CD4-positive, alpha-beta T cell treated with Interleukin-4 for 4 hours (primary cell): ENCODE results near the gene LEP.
A peak's percentile ranks its signal among the peaks of the same experiment; 100 is the strongest.
"Not testable (repeated sequence)": the region's sequence is repeated elsewhere in the genome, so short reads cannot be mapped to it uniquely, and the experiment has no call there.

Experiments used
- DNase-seq: peaks from one replicate; pipeline ENCODE4 v3.0.0-alpha.2; 2020

LEP gene

DNA sequence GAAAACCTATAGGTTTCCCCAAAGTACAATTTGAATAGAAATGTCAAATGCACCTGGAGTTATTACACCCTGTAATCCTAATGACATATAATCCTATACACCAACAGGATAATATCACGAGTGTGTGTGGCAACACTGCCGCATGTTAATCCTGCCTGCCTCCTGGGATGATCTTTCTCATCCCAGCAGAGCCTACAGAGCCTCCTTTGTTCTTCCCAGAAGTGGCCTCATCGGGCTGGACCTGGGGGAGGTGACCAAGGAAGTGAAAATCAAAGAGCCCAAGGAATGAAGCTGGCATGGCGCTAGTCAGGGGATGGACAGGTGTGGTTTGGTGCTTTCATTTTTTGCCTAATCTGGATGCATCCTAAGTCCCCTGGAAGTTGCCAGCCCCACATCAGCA, 29.5 kb upstream of the LEP start:
- no peak for DNase-seq

DNA sequence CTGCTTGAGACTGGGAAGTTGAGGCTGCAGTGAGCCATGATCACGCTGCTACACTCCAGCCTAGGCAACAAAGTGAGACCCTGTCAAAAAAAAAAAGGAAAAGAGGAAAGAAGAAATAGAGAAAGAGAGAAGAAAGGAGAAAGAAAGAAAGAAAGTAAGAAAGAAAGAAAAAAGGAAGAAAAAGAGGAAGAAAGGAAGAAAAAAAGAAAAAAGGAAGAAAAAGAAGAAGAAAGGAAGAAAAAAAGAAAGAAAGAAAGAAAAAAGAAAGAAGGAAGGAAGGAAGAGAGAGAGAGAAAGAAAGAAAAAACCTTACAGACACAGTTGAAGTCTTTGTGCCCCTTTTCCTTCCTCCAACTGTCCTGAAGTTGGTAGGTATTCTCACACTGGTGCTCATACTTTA, 26.6 kb upstream of the LEP start:
- no peak for DNase-seq

DNA sequence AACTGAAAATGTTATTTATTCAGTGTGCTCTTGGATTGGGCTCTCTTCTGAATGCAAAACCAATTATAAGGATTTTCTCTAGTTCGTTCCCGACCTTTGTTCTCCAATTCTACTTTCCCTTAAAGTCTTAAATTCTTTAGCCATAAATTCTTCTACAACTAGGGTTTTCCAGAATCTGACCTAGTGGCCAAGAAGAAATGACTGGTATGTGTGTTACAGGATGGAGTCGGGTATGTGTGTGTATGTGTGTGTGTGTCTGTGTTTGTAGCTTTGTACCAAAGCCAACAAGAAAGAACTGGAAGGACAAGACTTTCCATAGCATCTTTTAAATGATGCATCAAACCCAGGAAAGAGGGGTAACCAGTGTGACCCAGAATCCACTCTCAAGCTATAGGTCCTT, 25.8 kb upstream of the LEP start:
- no peak for DNase-seq

DNA sequence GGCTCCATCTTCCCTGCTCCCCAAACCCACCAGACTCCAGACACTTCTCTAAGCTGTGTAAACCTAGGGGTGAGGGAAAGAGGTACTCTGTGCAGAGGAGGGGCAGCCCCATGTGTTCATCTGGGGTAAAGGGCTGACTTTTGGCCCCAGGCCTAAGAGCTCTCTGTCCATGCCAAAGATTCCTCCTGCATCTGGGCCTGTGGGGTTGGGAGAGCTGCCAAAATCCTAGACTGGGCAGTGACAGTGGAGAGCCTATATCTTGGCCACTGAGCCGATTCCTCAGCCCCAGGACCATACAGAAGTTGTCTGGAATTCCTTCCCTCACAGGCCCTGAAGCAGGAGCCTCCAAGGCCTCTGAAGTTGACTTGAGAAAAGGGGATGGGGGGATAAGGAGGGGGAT, 25.3 kb upstream of the LEP start:
- no peak for DNase-seq

DNA sequence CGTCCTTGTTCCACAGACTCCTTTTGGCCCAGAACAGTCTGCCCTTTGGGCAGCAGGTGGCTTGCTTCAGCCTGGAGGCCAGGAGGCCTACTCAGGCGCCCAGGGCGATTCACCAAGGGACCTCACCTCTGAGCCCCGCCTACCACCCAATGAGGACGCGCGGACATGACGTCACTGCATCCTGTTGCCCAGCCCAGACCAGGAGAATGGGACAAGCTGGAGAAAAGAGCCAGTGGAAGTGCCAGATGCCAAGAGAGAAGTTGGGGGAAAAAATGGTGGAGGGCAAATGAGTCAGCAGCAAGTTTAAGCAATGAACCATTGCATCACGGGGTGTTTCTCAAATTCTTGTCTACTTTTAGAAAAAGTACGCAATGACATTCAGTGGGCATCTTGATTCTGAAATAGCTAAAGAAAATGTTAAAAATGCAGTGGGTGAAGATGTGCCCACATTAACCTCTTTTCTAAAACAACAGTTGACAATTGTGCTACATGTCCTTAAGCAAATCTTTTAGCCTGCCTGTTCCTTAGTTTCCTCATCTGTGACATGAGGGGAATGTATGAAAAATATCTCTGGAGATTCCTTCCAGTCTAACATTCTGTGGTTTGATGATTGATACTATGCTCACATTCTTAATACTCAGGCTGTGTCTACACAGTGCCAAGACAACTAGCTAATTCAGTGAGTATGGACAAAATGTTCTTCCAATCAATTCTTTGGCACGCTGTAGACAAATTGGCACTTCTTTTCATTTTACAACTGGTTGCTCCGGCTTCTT, 23.9 kb upstream of the LEP start:
- no peak for DNase-seq

DNA sequence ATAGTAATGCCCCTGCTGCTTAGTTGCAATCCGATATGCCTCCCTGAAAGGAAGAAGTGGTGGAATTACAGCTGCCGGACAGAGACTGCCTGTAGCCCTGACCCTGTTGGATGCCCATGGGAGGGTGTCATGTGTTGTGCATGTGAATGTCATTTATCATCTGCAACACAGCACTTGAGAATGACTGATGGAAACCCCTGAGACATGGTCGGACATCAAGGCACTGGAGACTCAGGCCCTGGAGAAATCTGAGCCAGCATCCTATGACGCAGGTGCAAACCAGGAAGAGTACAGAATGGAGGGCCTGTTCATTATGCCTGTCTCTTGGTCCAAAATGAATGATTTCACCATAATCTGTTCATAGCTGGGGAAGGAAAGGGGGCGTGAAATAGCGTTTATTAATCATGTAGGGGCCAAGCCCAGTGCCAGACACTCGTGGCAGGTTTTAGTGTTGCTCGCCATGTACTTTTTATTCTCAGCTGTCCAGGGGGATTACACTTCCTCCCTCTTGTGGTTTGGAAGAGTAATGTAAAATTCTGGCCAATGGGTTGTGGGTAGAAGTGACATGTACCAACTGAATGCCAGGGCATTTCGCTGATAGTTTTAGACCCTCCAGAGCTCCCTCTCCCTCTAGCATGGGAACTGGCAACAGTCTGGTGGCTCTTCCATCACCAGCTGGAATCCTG, 23.0 kb upstream of the LEP start:
- no peak for DNase-seq

DNA sequence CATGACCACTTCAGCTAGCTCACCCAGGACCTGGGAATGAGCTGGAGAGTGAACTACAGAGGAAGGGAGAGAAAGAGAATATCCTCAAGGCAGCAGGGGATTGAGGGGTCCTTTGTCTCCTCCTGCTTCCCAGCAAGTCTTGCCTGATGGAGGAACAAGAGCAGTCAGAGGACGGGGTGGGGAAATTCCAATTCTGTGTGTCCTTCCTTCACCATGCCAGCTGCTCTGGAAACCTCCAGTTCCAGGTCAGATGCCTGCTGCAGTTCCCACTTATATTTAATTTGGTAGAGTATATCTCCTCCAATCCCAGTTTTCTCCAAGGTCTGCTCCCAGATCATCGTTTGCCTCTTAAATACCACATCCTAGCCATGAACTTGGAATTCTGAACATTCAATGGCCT, 21.4 kb upstream of the LEP start:
- no peak for DNase-seq

DNA sequence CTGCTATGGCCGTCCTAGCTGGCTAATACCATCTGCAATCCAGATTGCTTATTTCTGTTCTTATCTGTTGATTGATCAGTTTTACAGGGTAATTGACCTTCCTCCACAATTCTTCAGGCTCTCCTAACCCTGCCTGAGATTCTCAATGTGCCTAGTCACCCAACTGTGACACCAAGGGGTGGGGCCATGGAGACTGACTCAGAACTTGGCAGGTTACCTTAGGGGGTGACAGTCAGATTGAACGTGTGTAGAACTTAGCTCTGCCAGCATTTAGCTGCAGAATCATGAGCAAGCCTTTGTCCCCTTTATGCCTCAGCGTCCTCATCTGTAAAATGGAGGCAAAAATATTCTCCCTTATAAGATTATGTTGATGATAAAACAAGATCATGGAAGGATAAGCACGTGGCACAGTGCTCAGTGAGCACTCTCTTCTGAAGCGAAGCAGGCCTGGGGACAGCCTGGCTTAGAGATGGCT, 19.1 kb upstream of the LEP start:
- no peak for DNase-seq

DNA sequence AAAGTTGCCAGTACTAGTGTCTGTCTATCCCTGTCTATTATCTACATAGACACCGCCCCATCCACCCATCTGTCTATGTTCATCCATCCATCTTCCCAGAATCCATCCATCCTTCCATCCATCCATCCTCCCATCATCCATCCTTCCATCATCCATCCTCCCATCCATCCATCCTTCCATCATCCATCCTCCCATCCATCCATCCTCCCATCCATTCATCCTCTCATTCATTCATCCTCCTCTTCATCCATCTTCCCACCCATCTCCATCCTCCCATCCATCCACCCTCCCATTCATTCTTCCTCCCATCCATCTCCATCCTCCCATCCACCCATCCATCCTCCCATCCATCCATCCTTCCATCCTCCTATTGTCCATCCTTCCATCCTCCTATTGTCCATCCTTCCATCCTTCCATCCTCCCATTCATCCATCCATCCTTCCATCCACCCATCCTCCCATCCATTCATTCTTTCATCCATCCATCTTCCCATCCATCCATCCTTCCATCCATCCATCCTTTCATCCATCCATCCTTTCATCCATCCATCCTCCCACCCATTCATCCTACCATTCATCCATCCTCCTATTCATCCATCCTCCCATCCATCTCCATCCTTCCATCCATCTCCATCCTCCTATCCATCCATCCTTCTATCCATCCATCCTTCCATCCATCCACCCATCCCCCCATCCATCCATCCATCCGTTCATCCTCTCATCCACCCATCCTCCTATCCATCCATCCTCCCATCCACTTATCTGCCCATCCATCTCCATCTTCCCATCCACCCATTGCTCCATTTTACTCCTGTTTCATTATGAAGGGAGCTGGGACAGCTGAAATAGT, 14.7 kb upstream of the LEP start:
- no peak for DNase-seq

DNA sequence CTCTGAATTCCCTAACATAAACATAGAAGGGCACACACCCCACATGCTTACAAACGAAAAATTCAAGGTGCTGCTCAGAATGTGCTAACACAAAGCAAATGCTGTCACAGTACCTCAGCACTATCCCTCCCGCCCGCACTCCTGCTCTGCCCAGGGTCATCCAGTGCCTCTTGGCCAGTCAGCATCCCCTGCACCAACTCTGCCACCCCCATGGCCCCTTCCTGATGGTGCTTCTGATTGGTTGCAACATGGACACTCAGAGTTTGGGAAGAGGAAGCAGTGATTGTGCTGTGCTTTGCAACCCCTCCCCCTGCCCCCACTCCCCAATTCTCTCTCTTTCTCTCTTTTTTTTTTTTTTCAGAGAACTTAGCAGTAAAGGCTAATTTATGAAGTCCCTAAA, 13.8 kb upstream of the LEP start:
- no peak for DNase-seq

DNA sequence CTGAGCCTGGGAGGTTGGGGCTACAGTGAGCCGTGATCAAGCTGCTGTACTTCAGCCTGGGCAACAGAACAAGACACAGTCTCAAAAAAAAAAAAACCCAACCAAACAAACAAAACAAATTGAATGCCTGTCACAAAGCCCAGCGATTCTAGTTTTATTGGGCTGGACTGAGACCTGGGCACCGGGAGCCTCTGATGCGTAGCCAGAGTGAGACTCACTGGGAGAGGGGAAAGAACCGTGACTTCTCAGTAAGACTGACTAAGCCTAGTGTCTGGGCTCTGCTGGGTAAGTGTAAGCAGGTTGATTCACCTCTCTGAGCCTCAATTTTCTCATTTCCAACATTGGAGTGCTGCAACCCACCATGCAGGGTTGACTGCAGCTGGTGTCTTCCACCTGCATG, 10.1 kb upstream of the LEP start:
- DNase-seq, result no peak

DNA sequence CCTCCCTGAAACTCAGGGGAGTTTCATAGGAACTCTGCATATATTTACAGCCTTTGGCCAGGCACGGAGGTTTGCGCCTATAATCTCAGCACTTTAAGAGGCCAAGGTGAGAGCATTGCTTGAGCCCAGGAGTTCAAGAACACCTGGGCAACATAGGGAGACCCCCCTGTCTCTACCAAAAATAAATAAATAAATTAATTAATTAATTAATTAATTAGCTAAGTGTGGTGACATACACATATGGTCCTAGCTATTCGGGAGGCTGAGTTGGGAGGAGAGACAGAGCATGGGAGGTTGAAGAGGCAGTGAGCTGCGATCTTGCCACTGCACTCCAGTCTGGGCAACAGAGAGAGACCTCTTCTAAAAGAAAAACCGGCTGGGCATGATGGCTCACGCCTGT, 9.4 kb upstream of the LEP start:
- DNase-seq, result no peak

DNA sequence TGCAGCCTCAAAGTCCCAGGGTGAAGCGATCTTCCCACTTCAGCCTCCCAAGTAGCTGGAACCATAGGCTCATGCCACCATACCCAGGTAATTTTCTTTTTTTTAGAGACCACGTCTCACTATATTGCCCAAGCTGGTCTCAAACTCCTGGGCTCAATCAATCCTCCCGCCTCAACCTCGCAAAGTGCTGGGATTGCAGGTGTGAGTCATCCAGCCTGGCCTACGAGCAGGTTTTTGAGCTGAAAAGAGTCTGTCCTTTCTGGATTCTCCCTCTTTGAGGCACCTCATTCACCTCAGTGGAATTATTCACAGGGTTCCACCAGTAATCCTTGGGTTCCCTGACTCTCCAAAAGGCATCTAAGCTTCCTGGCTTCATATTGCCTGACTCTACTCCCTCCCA, 7.6 kb upstream of the LEP start:
- DNase-seq, result no peak

DNA sequence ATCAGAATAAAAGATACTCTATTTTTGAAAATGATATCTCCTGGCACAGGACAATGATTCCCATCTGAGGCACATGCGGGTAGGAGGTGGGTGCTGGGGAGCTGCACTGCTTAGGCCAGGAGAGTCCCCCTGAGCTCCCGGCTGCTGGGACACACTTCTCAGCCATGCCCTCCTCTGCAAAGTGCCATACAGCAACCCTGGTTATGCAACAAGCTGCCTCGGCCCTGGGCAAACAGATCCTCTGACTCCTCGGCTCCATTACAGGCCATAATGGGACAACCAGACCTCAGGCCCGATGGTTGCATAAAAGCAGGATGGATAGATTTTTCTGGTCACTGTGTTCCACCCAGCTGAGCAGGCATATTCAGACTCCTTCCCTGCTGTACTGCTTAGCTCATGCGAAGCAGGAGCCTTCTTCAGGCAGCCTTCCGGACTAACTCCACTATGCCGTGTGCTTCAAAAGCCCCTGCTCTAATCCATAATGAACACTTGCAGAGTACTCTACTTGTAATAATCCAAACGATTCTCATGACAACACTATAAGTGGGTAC, 6.5 kb upstream of the LEP start:
- DNase-seq, result no peak

DNA sequence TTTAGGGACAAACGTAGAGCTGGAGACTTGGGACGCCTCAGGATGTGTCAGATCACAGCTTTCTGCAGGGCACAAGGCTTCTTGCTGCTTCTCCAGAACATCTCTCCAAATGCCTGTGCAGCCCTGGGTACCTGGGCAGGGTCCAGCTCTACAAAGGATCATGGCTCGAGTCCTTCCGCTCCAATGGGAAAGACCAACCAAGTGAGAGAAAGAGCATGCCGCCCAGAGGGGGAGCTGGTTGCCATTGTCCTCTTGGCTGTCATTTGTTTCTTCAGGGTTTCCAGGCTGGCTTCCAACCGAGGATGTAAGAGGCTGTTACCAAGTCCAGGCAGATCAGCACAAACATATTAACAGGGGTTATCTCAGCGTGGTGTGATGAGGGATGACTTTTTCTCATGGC, 5.6 kb upstream of the LEP start:
- no peak for DNase-seq

DNA sequence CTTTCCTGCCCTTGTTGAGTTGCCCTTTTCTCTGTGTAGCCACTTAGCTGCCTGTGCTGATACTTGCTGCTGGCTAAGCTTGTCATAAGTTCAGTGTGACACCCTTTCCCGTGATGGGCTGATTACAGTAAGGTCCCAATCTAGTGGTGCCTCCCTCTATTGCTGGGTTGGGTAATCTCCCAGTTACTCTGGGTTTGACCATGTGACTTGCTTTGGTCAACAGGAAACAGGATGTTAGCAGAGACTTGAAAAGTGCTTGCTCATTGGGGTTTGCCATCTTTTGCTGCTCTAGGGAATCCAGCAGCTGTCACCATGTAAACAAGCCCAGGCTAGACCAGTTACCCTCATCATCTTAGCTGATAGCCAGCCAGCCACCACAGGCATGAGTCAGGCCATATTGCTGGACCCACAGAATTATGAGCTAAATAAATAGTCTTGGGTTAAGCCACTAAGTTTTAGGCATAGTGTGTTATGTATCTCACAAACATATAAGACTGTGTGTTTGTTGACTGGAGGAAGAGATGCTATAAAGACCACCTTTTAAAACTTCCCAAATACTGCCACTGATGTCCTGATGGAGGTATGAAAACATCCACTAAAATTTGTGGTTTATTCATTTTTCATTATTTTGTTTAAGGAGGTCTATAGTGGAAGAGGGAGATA, 4.0 kb upstream of the LEP start:
- peak; percentile 26 for DNase-seq

DNA sequence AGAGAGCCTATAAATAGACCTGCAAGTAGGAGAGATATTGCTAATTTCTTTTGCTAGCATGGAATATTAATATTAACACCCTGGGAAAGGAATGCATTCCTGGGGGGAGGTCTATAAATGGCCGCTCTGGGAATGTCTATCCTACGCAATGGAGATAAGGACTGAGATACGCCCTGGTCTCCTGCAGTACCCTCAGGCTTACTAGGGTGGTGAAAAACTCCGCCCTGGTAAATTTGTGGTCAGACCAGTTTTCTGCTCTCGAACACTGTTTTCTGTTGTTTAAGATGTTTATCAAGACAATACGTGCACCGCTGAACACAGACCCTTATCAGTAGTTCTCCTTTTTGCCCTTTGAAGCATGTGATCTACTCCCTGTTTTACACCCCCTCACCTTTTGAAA, 1.9 kb upstream of the LEP start:
- DNase-seq, result not testable (repeated sequence)

DNA sequence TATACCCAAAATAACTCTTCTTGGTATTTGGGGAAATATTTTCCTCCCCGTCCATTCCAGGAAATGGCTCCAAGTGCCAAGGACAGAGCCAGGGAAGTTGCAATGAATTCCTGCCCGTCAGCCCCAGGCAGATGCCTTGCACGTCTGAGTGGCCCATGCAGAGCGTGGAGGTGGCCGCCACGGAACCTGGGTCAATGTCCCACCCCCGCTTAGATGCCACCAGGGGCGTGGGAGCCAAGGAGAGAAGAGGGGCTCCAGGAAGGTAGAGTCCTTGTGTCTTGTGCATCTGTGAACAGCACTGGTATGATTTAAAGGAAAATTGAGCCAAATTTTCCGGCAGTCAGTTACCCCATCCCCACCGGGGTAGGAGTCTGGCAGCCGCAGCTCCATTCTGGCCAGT, 1.6 kb downstream of the LEP start:
- no peak for DNase-seq

DNA sequence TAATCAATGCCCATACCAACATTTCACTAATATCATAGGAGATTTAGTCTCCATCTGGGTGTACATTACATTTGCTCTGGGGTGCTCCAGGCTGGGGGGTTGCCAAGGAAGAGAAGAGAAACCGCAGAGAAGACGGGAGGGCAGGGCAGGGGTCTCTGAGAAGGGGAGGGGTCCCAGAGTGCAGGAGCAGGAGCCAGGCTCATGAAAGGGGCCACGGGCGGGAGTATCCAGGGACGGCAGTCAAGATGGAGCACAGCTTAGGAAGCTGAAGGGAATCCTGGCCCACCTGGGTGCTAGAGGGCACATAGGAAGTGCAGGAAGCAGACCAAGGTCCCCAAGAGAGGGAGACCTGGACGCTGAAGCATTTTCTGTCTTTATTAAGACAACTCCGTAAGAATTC, 2.2 kb downstream of the LEP start:
- DNase-seq, result no peak

DNA sequence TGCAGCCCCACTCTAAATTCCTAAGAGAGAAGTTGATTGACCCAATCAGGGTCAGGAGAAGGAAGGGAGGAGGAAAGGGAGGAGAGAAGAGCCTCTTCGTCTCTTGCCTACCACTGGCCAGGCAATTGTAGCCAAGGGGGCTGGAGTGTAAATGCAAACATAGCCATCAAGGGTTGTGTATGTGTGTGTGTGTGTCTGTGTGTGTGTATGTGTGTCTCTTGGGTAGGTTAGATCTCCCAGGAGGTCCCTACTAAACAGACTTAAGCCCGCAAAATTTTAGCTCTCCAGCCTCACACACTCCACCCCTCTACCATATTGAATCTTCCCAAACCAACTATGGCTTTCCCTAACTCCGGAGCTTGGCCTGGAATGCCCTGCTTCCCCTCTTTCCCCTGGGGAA, 3.8 kb downstream of the LEP start:
- no peak for DNase-seq

DNA sequence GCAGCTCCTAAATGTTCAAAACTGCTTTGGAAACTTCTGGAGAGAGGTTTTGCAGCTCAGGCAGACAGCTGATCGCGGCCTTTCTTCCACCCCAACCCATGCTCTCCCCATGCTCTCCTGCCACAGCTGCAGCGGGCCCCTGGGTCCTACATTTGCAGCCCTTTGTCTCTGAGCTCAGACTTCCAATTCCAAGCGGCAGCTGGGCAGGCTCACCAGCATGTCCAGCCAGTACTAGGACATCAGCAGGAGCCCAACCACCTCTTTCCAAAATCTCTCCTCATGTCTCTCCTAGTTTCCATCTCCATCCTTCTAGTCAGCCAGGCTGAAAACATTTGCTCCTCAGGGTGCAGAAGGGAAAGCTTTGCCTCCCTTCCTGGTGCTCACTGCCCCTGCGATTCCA, 6.0 kb downstream of the LEP start:
- DNase-seq, result no peak

DNA sequence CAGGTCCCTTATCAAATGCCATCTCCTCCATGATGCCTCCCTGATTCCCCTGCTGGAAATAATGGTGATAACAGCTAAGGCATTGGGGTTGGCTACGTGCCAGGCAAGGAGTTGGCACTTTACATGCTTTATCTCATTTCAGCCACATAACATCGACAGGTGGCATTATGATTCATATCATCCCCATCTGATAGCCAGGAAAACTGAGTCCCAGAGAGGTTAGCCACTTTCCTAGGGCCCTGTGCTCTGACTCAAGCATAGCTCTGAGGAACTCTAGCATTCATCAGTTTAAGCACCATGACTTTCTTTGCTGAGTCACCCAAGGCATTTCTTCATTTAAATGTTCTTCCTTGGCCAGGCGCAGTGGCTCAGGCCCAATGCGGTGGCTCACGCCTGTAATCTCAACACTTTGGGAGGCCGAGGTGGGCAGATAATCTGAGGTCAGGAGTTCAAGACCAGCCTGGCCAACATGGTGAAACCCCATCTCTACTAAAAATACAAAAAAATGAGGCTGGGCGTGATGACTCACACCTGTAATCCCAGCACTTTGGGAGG, 6.6 kb downstream of the LEP start:
- DNase-seq, result no peak

DNA sequence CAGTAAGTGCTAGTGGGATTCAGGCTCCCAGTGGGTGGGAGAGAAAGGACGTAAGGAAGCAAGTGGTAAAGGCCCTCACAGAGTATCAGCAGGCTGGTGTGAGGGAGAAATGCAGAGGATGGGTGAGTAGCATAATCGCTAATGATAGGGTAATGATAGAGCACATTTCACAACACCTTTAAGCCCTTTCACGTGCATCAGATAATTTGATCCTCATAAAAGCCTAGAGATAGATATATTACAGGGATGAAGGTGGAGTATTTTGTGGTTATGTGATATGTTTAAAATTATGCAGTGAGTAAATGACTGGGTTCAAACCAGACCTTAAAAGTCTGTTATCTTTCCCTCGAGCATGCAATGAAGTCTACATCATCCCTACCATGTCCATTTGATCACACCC, 10.3 kb downstream of the LEP start:
- no peak for DNase-seq
